ENCODE data around the gene TYRP1. TPM values are rescaled to one million over a fixed set of nuclear protein-coding genes. Genes with fewer than 3 reads are reported as not detected.
"Not testable (repeated sequence)": the region's sequence is repeated elsewhere in the genome, so short reads cannot be mapped to it uniquely, and the experiment has no call there.

The TYRP1 gene
- total RNA-seq, 8 experiments from 2014 or later = 0.21 to 1.5 (median 0.71) TPM; not detected in 3

DNA sequence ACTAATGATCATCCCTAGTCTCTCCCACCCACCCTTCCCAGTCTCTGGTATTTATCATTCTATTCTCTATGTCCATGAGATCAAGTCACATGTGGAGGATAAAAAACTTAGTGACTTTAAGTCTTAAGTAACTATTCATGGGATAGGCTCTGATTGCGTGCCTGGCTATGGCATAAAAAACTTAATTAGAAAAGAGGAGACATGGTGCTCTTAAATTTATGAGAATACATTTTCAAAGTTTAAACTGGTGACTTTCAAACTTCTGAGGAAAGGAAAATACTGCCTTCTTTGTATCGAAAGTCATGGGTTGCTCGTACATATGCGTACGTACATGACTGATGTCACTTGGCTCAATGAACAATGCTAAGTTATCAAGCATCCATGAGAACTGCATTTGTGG, 18.2 kb upstream of the TYRP1 start:
- ATAC-seq (replicated peaks in 6 of 8) = no peak
- in situ Hi-C loops (cut with MboI; ENCODE audit: low pct_unique_long_range_greater_than_20kb in 2 of 9, low sequenced_read_pairs in 9 of 9, unreplicated experiment in 9 of 9) = no loop called here
- H3K4me1 ChIP-seq (replicated peaks in 1 of 2) = no peaks in the 10 kb centered on the region
- no peak overlapping the region for H3K27ac ChIP-seq
- WGBS, 10 experiments = 48 to 96% (median 78%) methylated on average over 3 to 5 of the region's 5 CpGs; no CpG with 5 or more reads in 2 of the 10 experiments
- H3K4me3 ChIP-seq = no peak overlapping the region

DNA sequence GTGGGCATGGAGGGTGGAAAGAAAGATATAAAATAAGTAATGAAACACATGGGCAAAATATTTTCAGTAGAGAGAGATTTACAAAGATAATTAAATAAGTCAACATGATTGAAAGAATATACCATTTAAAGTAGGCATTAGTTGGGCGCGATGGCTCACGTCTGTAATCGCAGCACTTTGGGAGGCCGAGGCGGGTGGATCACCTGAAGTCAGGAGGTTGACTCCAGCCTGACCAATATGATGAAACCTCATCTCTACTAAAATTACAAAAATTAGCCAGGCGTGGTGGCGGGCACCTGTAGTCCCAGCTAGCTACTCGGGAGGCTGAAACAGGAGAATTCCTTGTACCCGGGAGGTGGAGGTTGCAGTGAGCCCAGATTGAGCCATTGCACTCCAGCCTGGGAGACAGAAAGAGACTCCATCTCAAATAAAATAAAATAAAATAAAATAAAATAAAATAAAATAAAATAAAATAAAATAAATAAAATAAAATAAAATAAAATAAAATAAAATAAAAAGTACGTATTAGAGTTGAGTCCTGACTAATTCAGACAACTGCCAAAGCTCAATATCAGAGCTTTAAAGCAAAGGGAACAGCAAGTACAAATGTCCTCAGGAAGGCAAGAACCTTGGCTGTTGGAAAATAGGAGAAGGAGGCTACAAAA, 15.6 kb upstream of the TYRP1 start:
- H3K4me1 ChIP-seq (replicated peaks in 1 of 2); in situ Hi-C loops (cut with MboI; ENCODE audit: low pct_unique_long_range_greater_than_20kb in 2 of 9, low sequenced_read_pairs in 9 of 9, unreplicated experiment in 9 of 9); H3K27ac ChIP-seq; ATAC-seq (replicated peaks in 6 of 8); H3K4me3 ChIP-seq: not testable (repeated sequence)
- WGBS, 10 experiments = 51 to 100% (median 94%) methylated on average over 1 to 11 of the region's 11 CpGs

DNA sequence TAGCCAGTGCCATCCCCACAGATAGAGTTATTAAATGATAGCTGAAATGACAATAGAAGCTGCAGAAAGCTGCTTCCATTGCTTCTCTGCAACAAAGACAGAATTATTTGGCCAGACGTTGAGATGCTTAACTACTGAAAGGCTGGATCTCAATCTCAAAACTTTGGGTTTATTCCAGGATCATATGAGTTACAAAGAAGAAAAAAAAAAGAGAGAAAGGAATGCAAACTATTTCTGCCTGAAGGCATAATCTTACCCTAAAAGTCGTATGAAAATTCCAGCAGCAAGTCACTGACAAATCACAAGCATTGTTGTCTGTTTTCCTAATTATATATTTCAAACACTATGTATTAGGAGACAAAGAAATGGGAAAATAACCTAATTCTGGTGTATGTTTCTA, 12.8 kb upstream of the TYRP1 start:
- peak in 1 of 8 experiments; percentile 47 for ATAC-seq (replicated peaks in 6 of 8)
- in situ Hi-C loops (cut with MboI; ENCODE audit: low pct_unique_long_range_greater_than_20kb in 2 of 9, low sequenced_read_pairs in 9 of 9, unreplicated experiment in 9 of 9) = no loop called here
- H3K4me1 ChIP-seq (replicated peaks in 1 of 2) = no peaks in the 10 kb centered on the region
- WGBS, 10 experiments = 0 to 58% (median 15%) methylated on average over 2 of the region's 2 CpGs; no CpG with 5 or more reads in 2 of the 10 experiments
- H3K4me3 ChIP-seq = no peak overlapping the region
- H3K27ac ChIP-seq = no peak overlapping the region

DNA sequence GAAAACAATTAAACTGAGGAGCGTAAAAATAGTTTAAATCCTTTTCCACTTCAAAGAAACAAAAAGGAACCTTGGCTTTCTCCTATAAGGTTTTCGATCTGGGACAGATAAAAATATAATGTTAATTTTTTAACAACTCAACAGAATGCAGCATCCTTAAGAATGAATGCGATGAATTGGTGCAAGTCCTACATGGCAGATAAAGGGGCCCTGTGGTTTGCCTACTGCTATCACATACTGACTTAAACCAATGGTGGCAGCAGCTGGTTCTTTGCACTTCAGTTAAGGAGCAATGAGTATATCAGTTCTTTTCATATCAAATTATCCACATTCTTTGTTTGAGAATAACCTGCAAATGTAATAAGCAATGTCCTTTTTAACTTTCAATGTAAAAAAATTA, 12.4 kb upstream of the TYRP1 start:
- Histone ChIP-seq H3K4me3 (no peak overlapping the region), H3K27ac (no peak overlapping the region), H3K4me1 (replicated peaks in 1 of 2) (no peaks in the 10 kb centered on the region)
- in situ Hi-C loops (cut with MboI; ENCODE audit: low pct_unique_long_range_greater_than_20kb in 2 of 9, low sequenced_read_pairs in 9 of 9, unreplicated experiment in 9 of 9) = no loop called here
- 67 to 100% (median 85%) methylated on average over 2 to 3 of the region's 3 CpGs for WGBS, 10 experiments
- ATAC-seq (replicated peaks in 6 of 8) = no peak

DNA sequence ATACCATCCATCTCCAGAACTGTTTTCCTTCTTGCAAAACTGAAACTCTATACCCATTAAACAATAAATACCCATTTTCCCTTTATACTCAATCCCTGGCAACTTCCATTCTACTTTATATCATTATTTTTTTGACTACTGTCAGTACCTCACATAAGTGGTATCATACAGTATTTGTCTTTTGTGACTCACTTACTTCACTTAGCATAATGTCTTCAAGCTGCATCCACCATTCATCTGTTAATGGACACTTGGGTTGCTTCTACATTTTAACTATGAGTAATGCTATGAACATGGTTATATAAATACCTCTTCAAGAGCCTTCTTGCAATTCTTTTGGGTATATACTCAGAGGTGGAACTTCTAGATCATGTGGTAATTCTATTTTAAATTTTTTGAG, 11.6 kb upstream of the TYRP1 start:
- ATAC-seq (replicated peaks in 6 of 8) = peak in 2 of 8 experiments; percentile 72 to 89

DNA sequence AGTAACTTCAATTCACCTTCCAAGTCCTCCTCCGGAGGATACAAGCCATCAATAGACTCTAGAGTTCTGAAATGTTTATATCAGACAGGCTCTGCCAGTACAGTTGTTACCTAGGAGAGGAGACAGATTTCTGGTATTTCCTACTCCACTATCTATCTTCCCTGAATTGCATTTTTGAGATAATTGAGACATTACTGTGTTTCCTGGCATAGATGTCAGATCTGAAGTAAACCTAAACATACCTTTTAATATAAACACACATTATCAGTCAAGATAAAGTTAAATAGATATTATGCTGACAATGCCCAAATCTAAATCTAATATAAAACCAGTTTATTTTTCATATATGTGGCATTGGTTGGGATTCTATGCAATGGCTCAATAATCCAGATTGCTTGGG, 8.2 kb upstream of the TYRP1 start:
- Histone ChIP-seq H3K4me3 (no peak overlapping the region), H3K4me1 (replicated peaks in 1 of 2) (no peaks in the 10 kb centered on the region), H3K27ac (no peak overlapping the region)
- peak in 1 of 8 experiments; percentile 18 for ATAC-seq (replicated peaks in 6 of 8)
- in situ Hi-C loops (cut with MboI; ENCODE audit: low pct_unique_long_range_greater_than_20kb in 2 of 9, low sequenced_read_pairs in 9 of 9, unreplicated experiment in 9 of 9) = no loop called here
- 0 to 92% (median 67%) methylated on average over 1 of the region's 1 CpG; no CpG with 5 or more reads in 5 of the 10 experiments for WGBS, 10 experiments

More for the DNA sequence above, 11.6 kb upstream of the TYRP1 start:
- Histone ChIP-seq H3K4me3 (no peak overlapping the region), H3K4me1 (replicated peaks in 1 of 2) (no peaks in the 10 kb centered on the region), H3K27ac (no peak overlapping the region)
- in situ Hi-C loops (cut with MboI; ENCODE audit: low pct_unique_long_range_greater_than_20kb in 2 of 9, low sequenced_read_pairs in 9 of 9, unreplicated experiment in 9 of 9) = no loop called here

DNA sequence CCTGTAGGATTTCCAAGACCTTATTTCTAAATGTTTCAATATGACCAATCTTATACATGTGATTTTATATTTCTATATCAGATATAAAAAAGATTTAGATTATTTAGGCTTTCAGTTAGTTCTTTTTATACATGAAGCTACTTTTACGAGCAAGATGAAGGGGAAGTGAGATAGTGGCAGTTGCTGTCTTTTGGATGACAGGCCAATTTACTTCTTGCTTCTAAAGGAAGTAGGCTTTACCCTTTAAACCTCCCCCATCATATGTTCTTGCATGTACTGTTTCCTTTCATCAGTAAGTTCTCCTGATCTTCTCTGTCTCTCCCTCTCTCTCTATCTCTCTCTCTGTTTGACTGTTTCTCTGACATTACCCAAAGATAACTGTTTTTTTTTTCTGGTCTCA, 4.0 kb upstream of the TYRP1 start:
- Histone ChIP-seq H3K4me3 (no peak overlapping the region), H3K4me1 (replicated peaks in 1 of 2) (no peaks in the 10 kb centered on the region), H3K27ac (no peak overlapping the region)
- ATAC-seq (replicated peaks in 6 of 8) = no peak
- in situ Hi-C loops (cut with MboI; ENCODE audit: low pct_unique_long_range_greater_than_20kb in 2 of 9, low sequenced_read_pairs in 9 of 9, unreplicated experiment in 9 of 9) = no loop called here
- 0 to 90% (median 78%) methylated on average over 1 of the region's 1 CpG; no CpG with 5 or more reads in 2 of the 10 experiments for WGBS, 10 experiments

DNA sequence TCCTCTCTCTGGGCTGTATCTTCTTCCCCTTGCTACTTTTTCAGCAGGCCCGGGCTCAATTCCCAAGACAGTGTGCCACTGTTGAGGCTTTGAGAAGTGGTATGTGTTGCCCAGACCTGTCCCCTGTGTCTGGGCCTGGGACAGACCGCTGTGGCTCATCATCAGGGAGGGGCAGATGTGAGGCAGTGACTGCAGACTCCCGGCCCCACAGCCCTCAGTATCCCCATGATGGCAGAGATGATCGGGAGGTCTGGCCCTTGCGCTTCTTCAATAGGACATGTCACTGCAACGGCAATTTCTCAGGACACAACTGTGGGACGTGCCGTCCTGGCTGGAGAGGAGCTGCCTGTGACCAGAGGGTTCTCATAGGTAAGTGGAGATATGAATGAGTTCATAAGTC, 828 bp downstream of the TYRP1 start:
- H3K27ac ChIP-seq = no peak overlapping the region
- in situ Hi-C loops (cut with MboI; ENCODE audit: low pct_unique_long_range_greater_than_20kb in 2 of 9, low sequenced_read_pairs in 9 of 9, unreplicated experiment in 9 of 9) = no loop called here
- peaks cover 9 to 19% of the 10 kb centered on the region in 2 donors for H3K4me1 ChIP-seq (replicated peaks in 1 of 2)
- H3K4me3 ChIP-seq = no peak overlapping the region
- WGBS, 10 experiments = 83 to 100% (median 89%) methylated on average over 1 to 5 of the region's 8 CpGs; no CpG with 5 or more reads in 5 of the 10 experiments
- no peak for ATAC-seq (replicated peaks in 6 of 8)

DNA sequence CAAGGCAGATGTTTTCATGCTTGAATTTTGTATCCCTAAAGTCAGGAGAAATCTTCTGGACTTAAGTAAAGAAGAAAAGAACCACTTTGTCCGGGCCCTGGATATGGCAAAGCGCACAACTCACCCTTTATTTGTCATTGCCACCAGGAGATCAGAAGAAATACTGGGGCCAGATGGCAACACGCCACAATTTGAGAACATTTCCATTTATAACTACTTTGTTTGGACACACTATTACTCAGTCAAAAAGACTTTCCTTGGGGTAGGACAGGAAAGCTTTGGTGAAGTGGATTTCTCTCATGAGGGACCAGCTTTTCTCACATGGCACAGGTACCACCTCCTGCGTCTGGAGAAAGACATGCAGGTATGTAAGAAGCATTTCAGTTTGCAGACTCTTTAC, 2.3 kb downstream of the TYRP1 start:
- 27 to 96% (median 92%) methylated on average over 1 to 4 of the region's 4 CpGs; no CpG with 5 or more reads in 1 of the 10 experiments for WGBS, 10 experiments
- no peak overlapping the region for H3K27ac ChIP-seq
- H3K4me3 ChIP-seq = no peak overlapping the region
- peaks cover 9 to 19% of the 10 kb centered on the region in 2 donors for H3K4me1 ChIP-seq (replicated peaks in 1 of 2)
- ATAC-seq (replicated peaks in 6 of 8) = no peak
- in situ Hi-C loops (cut with MboI; ENCODE audit: low pct_unique_long_range_greater_than_20kb in 2 of 9, low sequenced_read_pairs in 9 of 9, unreplicated experiment in 9 of 9) = no loop called here

DNA sequence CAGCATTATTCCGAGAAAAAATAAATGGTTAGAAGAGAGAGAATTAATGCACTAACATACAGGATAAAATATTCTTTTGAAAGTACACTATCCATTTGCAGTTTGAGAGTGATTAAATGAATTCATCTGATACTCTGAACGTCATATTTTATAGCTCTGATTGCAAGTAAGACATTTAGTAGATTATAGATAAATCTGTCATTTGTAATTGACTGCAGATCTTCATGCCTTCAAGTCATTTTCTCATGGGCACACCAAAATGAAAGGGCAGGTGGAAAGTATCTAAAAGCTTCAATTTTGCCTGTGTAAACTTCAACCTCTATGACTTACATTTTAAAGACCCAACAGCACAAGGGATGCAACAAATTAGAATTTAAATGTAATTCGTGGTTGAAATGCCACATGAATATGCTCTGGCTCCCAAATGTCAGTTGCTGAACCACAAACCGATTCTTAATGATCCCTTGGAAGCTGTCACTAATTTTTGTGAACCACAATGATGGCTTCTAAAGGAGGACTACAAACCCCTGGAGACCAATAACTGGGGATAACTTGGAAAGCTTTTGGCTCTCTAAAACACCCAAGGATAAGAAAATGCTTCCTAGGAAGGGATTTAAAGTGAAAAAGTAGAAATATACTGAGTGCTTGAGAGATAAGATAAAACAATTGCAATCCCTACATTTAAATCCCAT, 3.9 kb downstream of the TYRP1 start:
- no peak for ATAC-seq (replicated peaks in 6 of 8)
- in situ Hi-C loops (cut with MboI; ENCODE audit: low pct_unique_long_range_greater_than_20kb in 2 of 9, low sequenced_read_pairs in 9 of 9, unreplicated experiment in 9 of 9) = no loop called here

DNA sequence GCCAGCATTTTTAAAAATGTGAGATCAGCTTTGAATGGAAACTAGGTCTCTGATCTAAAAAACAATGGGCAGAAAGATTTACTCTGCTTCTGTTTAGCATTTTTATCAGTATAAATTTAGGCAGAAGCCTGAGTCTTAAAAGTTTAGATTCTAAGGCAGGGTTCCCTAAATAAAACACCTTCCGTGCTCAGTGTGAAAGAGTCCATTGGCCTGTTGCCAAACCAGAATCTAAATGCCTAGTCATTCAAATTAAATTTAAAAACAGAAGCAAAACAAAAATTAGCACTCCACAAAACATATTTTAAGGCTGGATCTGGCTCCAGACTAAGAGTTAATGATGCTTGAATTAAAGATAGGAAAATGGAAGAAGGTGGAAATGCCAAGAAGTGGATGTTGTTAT, 4.5 kb downstream of the TYRP1 start:
- H3K4me1 ChIP-seq (replicated peaks in 1 of 2) = peaks cover 9 to 19% of the 10 kb centered on the region in 2 donors
- in situ Hi-C loops (cut with MboI; ENCODE audit: low pct_unique_long_range_greater_than_20kb in 2 of 9, low sequenced_read_pairs in 9 of 9, unreplicated experiment in 9 of 9) = no loop called here
- H3K27ac ChIP-seq = no peak overlapping the region
- no peak for ATAC-seq (replicated peaks in 6 of 8)
- 0 to 100% (median 32%) methylated on average over 1 of the region's 1 CpG; no CpG with 5 or more reads in 2 of the 10 experiments for WGBS, 10 experiments
- H3K4me3 ChIP-seq = no peak overlapping the region

More for the DNA sequence above, 3.9 kb downstream of the TYRP1 start:
- H3K27ac ChIP-seq = no peak overlapping the region
- H3K4me1 ChIP-seq (replicated peaks in 1 of 2) = peaks cover 9 to 19% of the 10 kb centered on the region in 2 donors
- no peak overlapping the region for H3K4me3 ChIP-seq
- WGBS, 10 experiments = 9 to 100% (median 55%) methylated on average over 1 to 4 of the region's 4 CpGs

DNA sequence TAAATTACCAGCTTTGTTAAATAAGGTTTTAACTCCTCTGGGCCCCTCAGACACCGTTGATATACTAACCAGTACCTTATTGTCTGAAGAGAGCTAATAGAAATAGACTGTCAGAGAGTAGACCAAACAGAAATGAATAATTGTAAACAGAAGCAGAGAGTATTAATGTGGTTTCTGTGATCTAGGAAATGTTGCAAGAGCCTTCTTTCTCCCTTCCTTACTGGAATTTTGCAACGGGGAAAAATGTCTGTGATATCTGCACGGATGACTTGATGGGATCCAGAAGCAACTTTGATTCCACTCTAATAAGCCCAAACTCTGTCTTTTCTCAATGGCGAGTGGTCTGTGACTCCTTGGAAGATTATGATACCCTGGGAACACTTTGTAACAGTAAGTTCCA, 5.1 kb downstream of the TYRP1 start:
- peaks cover 9 to 19% of the 10 kb centered on the region in 2 donors for H3K4me1 ChIP-seq (replicated peaks in 1 of 2)
- peak in 7 of 8 experiments; percentile 42 to 76 (median 55) for ATAC-seq (replicated peaks in 6 of 8)
- WGBS, 10 experiments = 8 to 100% (median 45%) methylated on average over 2 to 4 of the region's 4 CpGs; no CpG with 5 or more reads in 2 of the 10 experiments
- in situ Hi-C loops (cut with MboI; ENCODE audit: low pct_unique_long_range_greater_than_20kb in 2 of 9, low sequenced_read_pairs in 9 of 9, unreplicated experiment in 9 of 9) = no loop called here
- no peak overlapping the region for H3K27ac ChIP-seq
- no peak overlapping the region for H3K4me3 ChIP-seq

DNA sequence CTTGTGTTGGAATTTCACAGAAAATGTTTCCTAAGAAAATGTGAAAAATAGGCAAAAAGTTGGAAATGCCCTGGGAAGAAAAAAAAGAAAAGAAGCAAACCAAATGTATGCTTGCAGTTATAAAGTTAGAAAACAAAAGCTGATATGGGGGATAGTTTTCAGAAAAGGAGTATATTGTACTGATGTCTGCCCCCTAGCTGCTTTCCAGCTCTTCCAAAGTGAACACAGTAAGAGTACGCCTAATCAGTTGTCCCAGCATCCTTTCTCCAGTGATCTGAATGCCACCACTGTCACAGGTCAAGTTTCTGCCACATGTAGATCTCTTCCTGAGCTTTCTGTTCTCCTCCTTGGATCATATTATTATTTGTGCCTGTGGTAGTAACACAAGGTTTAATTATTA, 5.8 kb downstream of the TYRP1 start:
- no peak for ATAC-seq (replicated peaks in 6 of 8)
- Histone ChIP-seq H3K4me3 (no peak overlapping the region), H3K27ac (no peak overlapping the region), H3K4me1 (replicated peaks in 1 of 2) (peaks cover 9 to 19% of the 10 kb centered on the region in 2 donors)
- in situ Hi-C loops (cut with MboI; ENCODE audit: low pct_unique_long_range_greater_than_20kb in 2 of 9, low sequenced_read_pairs in 9 of 9, unreplicated experiment in 9 of 9) = no loop called here
- WGBS, 10 experiments = 50 to 100% (median 100%) methylated on average over 1 of the region's 1 CpG; no CpG with 5 or more reads in 1 of the 10 experiments

All from motor neuron (in vitro differentiated cells).